IPS-15b (cell line): ENCODE data around the gene AQP9.

ENCODE experiments used
- H3K27me3 ChIP-seq: one replicate; pipeline ENCODE4 v1.6.1; 2013; ENCODE audit warnings: low read length; ENCODE audit not compliant: control insufficient read depth, insufficient read depth
- H3K36me3 ChIP-seq: one replicate; pipeline ENCODE4 v1.6.1; 2013; ENCODE audit warnings: low read length; ENCODE audit not compliant: control insufficient read depth, insufficient read depth
- H3K4me1 ChIP-seq: one replicate; pipeline ENCODE4 v1.6.1; 2013; ENCODE audit warnings: mild to moderate bottlenecking, low read length; ENCODE audit not compliant: control insufficient read depth, insufficient read depth
- H3K4me3 ChIP-seq: one replicate; pipeline ENCODE4 v1.5.1; 2013; ENCODE audit warnings: low read depth, low read length
- H3K9ac ChIP-seq: one replicate; pipeline ENCODE4 v1.6.1; 2013; ENCODE audit warnings: low read depth, mild to moderate bottlenecking, low read length
- H3K9me3 ChIP-seq: one replicate; pipeline ENCODE4 v1.6.1; 2013; ENCODE audit warnings: mild to moderate bottlenecking, low read length; ENCODE audit not compliant: control insufficient read depth, insufficient read depth

Gene AQP9

DNA sequence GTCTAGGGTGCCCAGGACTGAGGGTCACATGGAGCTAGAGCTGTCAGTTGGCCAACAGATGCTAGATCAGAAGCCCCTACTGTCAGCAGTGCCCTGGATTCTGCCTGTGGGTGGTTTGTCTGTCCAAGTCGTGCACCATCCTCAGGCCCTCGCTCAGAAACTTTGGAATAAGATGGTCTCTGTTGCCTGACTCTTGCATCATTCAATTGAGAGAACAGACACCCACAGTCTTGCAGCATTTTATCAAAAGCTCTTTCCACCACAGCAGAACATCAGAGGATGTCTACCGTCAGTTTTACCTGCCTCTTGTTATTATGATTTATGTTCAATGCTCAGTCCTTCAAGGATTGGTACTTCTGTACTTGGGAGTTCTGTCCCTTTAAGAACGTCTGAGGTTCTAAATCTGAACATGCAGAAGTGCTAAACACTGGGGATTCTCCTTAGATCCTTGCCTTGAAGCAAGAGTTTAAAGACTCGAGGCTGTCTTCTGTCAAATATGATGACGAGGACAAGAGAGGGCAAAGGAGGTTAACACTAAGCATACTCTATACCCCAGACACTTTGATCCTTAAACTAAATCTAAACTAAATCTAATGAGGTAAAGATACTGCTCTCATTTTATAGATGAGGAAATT is 4.8 kb downstream of the AQP9 start:
- Histone ChIP-seq H3K27me3 (no peaks in the 10 kb centered on the region), H3K9ac (no peak overlapping the region), H3K4me3 (no peak overlapping the region), H3K36me3 (no peaks in the 10 kb centered on the region), H3K4me1 (no peaks in the 10 kb centered on the region), H3K9me3 (no peaks in the 10 kb centered on the region)

DNA sequence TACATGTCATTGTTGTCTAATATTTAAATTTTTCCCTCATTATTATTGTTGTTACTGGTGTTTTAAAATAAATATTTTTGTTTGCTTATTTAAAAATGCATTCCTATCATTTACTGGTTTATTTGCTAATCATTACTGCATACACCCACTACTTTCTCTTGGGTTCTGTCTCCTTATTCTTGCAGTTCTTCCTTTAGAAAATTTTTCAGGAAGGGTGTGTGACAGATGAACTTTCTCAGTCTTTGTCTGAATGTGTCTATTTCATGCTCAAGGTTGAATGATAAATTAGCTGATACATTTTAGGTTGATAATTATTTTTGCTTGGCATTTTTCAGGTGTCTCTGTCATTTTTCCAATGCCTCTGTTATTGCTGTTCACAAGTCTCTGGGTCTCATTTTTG is 7.4 kb downstream of the AQP9 start:
- Histone ChIP-seq H3K9me3 (no peaks in the 10 kb centered on the region), H3K36me3 (no peaks in the 10 kb centered on the region), H3K27me3 (no peaks in the 10 kb centered on the region), H3K4me3 (no peak overlapping the region), H3K9ac (no peak overlapping the region), H3K4me1 (no peaks in the 10 kb centered on the region)

GRCh38 chr15:58146211-58146610 is 8.0 kb downstream of the AQP9 start:
- no peaks in the 10 kb centered on the region for H3K9me3 ChIP-seq
- H3K36me3 ChIP-seq = no peaks in the 10 kb centered on the region
- H3K27me3 ChIP-seq = no peaks in the 10 kb centered on the region
- no peak overlapping the region for H3K9ac ChIP-seq
- H3K4me1 ChIP-seq = no peaks in the 10 kb centered on the region
- H3K4me3 ChIP-seq = no peak overlapping the region

GRCh38 chr15:58146749-58147148 is 8.6 kb downstream of the AQP9 start:
- Histone ChIP-seq H3K9me3 (no peaks in the 10 kb centered on the region), H3K4me3 (no peak overlapping the region), H3K4me1 (no peaks in the 10 kb centered on the region)

DNA sequence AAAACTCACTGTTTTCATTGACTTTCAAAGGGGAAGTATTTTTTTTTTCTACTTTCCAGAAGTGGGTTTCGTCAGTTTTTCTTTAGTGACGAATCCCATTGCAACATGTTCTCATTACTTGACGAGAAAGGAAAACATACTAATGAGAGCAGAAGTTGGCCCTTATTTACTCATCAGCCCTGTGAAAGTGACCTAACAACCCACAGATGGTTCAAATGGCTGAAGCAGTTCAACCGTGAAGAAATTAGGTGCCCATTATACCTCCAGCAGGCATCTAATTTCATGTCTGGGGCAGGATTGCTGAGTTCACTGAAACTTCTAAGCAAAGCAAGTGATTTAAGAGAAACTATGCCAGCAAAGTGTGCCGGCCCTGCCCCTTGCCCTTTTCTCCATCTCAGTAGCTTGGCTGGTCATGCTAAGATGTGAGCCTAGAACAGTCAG is 9.0 kb downstream of the AQP9 start:
- no peaks in the 10 kb centered on the region for H3K4me1 ChIP-seq
- H3K36me3 ChIP-seq = no peaks in the 10 kb centered on the region
- H3K27me3 ChIP-seq = no peaks in the 10 kb centered on the region
- H3K4me3 ChIP-seq = no peak overlapping the region
- no peak overlapping the region for H3K9ac ChIP-seq
- H3K9me3 ChIP-seq = no peaks in the 10 kb centered on the region

More at GRCh38 chr15:58146749-58147148, 8.6 kb downstream of the AQP9 start:
- no peaks in the 10 kb centered on the region for H3K27me3 ChIP-seq
- no peaks in the 10 kb centered on the region for H3K36me3 ChIP-seq
- no peak overlapping the region for H3K9ac ChIP-seq

GRCh38 chr15:58148120-58148519 is 9.9 kb downstream of the AQP9 start:
- no peaks in the 10 kb centered on the region for H3K4me1 ChIP-seq
- no peak overlapping the region for H3K4me3 ChIP-seq
- H3K9me3 ChIP-seq = no peaks in the 10 kb centered on the region
- no peak overlapping the region for H3K9ac ChIP-seq
- no peaks in the 10 kb centered on the region for H3K27me3 ChIP-seq
- H3K36me3 ChIP-seq = no peaks in the 10 kb centered on the region

DNA sequence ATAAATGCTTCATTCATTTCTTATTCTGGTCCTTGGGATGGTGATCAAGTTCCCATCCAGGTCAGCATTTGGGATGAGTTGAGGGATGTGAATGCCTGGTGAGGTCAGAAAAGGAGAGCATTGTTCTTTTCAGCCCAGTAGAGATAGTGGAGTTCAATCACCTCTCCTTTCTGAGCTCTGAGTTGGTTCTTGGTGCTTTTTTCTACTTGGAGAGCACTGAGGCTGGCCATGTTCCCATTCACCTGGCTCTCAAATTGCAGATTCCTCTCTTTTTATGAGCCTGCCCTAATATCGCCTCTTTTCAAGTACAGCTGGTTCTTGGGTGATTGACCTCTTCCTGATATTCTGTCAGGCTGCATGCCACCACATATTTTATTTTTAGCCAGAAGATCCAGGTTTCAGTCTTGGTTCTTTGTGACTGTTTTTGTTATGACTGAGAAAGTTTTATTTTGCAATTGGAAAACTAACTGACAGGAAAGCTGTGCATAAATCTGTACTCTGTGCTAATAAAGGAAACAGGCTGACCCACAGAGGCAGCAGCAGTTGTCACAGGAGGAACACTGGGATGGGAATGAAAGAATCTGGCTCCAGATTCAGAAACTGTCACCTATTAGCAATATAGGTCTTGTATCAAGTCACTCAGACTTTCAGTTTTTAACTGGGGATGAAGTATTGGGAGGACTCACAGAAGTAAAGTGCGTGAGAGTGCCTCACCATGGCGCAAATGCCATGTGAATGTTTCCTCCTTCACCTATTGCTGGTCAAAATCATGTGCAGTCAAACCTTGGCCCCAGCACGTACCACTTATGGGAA is 10.7 kb downstream of the AQP9 start:
- no peak overlapping the region for H3K9ac ChIP-seq

DNA sequence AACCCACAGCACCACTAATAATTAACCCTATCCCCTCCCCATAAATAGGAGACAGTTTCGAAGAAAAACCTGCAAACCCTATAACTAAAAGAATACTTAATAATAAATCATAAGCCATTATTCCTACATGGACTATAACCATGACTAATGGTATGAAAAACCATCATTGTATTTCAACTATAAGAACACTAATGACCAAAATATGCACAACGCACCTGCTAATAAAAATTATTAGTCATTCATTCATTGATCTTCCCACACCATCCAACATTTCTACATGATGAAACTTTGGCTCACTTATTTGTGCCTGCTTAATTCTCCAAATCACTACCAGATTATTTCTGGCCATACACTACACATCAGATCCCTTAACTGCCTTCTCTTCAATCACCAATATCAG is 16.6 kb downstream of the AQP9 start:
- H3K4me3 ChIP-seq = no peak overlapping the region
- H3K4me1 ChIP-seq = no peaks in the 10 kb centered on the region
- H3K27me3 ChIP-seq = no peaks in the 10 kb centered on the region
- H3K36me3 ChIP-seq = no peaks in the 10 kb centered on the region
- H3K9ac ChIP-seq = no peak overlapping the region
- no peaks in the 10 kb centered on the region for H3K9me3 ChIP-seq

More for the DNA sequence above, 10.7 kb downstream of the AQP9 start:
- Histone ChIP-seq H3K4me3 (no peak overlapping the region), H3K4me1 (no peaks in the 10 kb centered on the region), H3K27me3 (no peaks in the 10 kb centered on the region), H3K36me3 (no peaks in the 10 kb centered on the region), H3K9me3 (no peaks in the 10 kb centered on the region)

- H3K4me3 ChIP-seq = no peak overlapping the region
Measured at GRCh38 chr15:58159827-58160386, 21.7 kb downstream of the AQP9 start.

GRCh38 chr15:58161436-58161930 is 23.3 kb downstream of the AQP9 start:
- Histone ChIP-seq H3K4me3 (no peak overlapping the region), H3K27me3 (no peaks in the 10 kb centered on the region), H3K4me1 (no peaks in the 10 kb centered on the region), H3K36me3 (no peaks in the 10 kb centered on the region), H3K9me3 (no peaks in the 10 kb centered on the region), H3K9ac (no peak overlapping the region)

More at GRCh38 chr15:58159827-58160386, 21.7 kb downstream of the AQP9 start:
- Histone ChIP-seq H3K36me3 (no peaks in the 10 kb centered on the region), H3K9me3 (no peaks in the 10 kb centered on the region), H3K27me3 (no peaks in the 10 kb centered on the region), H3K9ac (no peak overlapping the region), H3K4me1 (no peaks in the 10 kb centered on the region)

- no peaks in the 10 kb centered on the region for H3K9me3 ChIP-seq
- H3K27me3 ChIP-seq = no peaks in the 10 kb centered on the region
- no peak overlapping the region for H3K4me3 ChIP-seq
- H3K4me1 ChIP-seq = no peaks in the 10 kb centered on the region
- H3K9ac ChIP-seq = no peak overlapping the region
- H3K36me3 ChIP-seq = no peaks in the 10 kb centered on the region
Measured at GRCh38 chr15:58163985-58164384, 25.8 kb downstream of the AQP9 start.

DNA sequence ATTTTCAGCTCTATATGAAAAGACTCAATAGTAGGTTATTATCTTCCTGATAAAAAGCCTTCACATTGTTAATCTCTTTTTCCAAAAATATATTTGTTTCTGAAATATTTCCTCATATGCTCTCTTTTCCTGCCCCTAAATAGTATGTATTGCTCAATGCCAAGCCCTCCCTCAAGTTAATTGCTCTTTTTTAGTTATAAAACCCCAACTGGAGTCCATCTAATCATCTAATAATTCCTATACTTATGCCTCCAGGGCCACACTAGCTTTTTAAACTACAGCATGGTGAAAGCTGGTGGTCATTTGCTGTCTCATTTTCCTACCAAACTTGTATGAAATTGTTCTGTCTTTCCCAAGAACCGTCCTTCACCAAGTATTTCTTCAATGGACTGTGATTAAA is 26.7 kb downstream of the AQP9 start:
- Histone ChIP-seq H3K9ac (no peak overlapping the region), H3K4me3 (no peak overlapping the region), H3K36me3 (no peaks in the 10 kb centered on the region), H3K9me3 (no peaks in the 10 kb centered on the region), H3K27me3 (no peaks in the 10 kb centered on the region), H3K4me1 (no peaks in the 10 kb centered on the region)
